HG03342 (cell line): ENCODE measurements around the gene RMND5A.
"Not testable (repeated sequence)": the region's sequence is repeated elsewhere in the genome, so short reads cannot be mapped to it uniquely, and the experiment has no call there.

Source experiments
- ATAC-seq: cut with Tn5 transposase; IDR thresholded peaks from one replicate; pipeline ENCODE4 v1.9.1; 2021; ENCODE audit warnings: mild to moderate bottlenecking, moderate library complexity; ENCODE audit not compliant: unreplicated experiment

Gene RMND5A

GRCh38 chr2:86719637-86720539 lies at the start of gene RMND5A:
Gene RMND5A (plus strand): TSS chr2:86720291. CDS start chr2:86720668, 377 bp downstream.
- ATAC-seq = peak; percentile 93

GRCh38 chr2:86671337-86671981 lies 48.6 kb upstream of the RMND5A start:
- ATAC-seq = no peak

GRCh38 chr2:86672027-86672545 lies 48.0 kb upstream of the RMND5A start:
- ATAC-seq = no peak

- no peak for ATAC-seq
These were observed 47.1 kb upstream of the RMND5A start for GRCh38 chr2:86673011-86673410.

- ATAC-seq = no peak
These were observed 46.0 kb upstream of the RMND5A start for GRCh38 chr2:86673986-86674670.

GRCh38 chr2:86675104-86675503 lies 45.0 kb upstream of the RMND5A start:
- ATAC-seq = no peak

GRCh38 chr2:86675511-86676015 lies 44.5 kb upstream of the RMND5A start:
- ATAC-seq = no peak

- ATAC-seq = no peak
These were observed 42.3 kb upstream of the RMND5A start for GRCh38 chr2:86677816-86678215.

- no peak for ATAC-seq
These were observed 41.1 kb upstream of the RMND5A start for GRCh38 chr2:86679036-86679435.

- ATAC-seq = no peak
These were observed 34.7 kb upstream of the RMND5A start for GRCh38 chr2:86685351-86685750.

GRCh38 chr2:86686460-86686859 lies 33.6 kb upstream of the RMND5A start:
- ATAC-seq = no peak

GRCh38 chr2:86686905-86687304 lies 33.2 kb upstream of the RMND5A start:
- ATAC-seq = no peak

GRCh38 chr2:86695053-86695691 lies 24.9 kb upstream of the RMND5A start:
- no peak for ATAC-seq

GRCh38 chr2:86697551-86698104 lies 22.5 kb upstream of the RMND5A start:
- ATAC-seq = no peak

GRCh38 chr2:86700690-86701089 lies 19.4 kb upstream of the RMND5A start:
- no peak for ATAC-seq

GRCh38 chr2:86703704-86704361 lies 16.3 kb upstream of the RMND5A start:
- ATAC-seq = no peak

- ATAC-seq = no peak
These were observed 15.6 kb upstream of the RMND5A start for GRCh38 chr2:86704459-86704971.

- no peak for ATAC-seq
These were observed 13.9 kb upstream of the RMND5A start for GRCh38 chr2:86706220-86706619.

GRCh38 chr2:86706935-86707334 lies 13.2 kb upstream of the RMND5A start:
- ATAC-seq = no peak

GRCh38 chr2:86708126-86708525 lies 12.0 kb upstream of the RMND5A start:
- not testable (repeated sequence) for ATAC-seq
